ENCODE data around the gene SLC23A2. TPM values are rescaled to one million over a fixed set of nuclear protein-coding genes. Genes with fewer than 3 reads are reported as not detected.

SLC23A2 gene
- total RNA-seq, 1 donor, result 14.2 TPM

DNA sequence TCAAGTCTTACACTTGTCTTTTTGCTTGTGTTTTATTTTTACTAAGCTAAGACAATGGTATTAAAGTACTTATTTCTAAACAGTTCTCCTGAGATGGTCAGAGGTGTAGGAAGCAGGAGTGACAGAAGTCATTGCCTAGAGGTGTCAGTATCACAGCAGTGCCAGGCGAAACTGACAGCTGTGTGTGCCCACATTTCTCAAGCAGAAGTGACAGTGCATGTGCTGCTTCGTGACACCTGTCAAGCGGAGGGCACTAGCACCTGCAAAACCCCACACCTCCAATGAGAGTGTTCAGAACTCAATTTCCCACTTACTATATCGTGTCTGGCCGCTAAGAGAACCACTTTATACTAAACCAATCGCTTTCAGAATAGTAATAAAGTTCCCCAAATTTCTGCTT lies 82.8 kb downstream of the SLC23A2 start:
- DNase-seq (ENCODE audit: low read depth), result no peak
- H3K4me3 ChIP-seq (ENCODE audit: low read depth, low read length), result no peak overlapping the region
- TF ChIP-seq, protein P1, sequence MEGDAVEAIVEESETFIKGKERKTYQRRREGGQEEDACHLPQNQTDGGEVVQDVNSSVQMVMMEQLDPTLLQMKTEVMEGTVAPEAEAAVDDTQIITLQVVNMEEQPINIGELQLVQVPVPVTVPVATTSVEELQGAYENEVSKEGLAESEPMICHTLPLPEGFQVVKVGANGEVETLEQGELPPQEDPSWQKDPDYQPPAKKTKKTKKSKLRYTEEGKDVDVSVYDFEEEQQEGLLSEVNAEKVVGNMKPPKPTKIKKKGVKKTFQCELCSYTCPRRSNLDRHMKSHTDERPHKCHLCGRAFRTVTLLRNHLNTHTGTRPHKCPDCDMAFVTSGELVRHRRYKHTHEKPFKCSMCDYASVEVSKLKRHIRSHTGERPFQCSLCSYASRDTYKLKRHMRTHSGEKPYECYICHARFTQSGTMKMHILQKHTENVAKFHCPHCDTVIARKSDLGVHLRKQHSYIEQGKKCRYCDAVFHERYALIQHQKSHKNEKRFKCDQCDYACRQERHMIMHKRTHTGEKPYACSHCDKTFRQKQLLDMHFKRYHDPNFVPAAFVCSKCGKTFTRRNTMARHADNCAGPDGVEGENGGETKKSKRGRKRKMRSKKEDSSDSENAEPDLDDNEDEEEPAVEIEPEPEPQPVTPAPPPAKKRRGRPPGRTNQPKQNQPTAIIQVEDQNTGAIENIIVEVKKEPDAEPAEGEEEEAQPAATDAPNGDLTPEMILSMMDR (IDR thresholded peaks at IDR 0.05; ENCODE audit: insufficient read depth, low read depth, low read length), result no peak

DNA sequence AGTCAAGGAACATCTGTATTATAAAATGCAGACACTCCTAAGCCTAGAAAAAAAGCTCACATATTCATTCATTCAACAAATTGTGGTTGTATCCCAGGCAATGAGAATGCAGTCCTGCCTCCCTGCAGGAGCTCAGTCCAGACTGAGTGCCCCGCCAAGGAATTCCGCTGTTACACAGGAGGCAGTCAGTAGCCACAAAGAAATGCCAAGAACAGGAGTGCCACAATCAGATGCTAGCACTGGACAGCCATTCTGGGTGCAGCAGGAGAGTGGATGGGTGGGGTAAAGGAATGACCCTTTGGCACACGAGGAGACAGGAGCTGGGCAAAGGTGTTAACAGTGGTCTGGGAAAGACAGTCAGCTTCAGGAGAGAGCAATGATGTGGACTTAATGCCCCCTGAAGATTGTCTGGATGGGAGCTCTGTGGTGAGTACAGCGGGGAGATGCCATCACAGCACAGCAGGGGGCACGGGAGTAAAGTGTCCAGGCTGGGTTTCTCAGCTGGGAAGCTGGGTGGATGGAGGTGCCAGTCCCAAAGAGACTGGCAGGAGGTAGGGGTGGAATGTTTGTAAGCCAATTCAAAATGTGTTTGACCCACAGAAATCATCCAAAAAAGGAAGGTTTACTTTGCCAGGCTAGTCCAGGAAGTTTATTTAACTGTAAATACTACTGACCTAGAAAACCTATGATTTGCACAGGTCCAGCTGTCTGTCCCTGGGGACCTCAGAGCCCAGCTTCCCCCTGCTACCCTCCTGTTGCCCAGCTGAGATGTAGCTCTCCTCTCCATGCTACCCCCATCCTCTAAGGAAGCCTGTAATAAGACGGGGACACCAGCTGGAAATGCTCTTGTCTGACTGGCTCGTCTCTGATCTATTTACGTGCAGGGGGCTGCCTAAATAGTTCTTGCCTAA lies 84.1 kb downstream of the SLC23A2 start:
- DNase-seq (ENCODE audit: low read depth), result no peak
- H3K4me3 ChIP-seq (ENCODE audit: low read depth, low read length), result no peak overlapping the region
- TF ChIP-seq, protein P1 (IDR thresholded peaks at IDR 0.05; ENCODE audit: insufficient read depth, low read depth, low read length), result peak; percentile 16

DNA sequence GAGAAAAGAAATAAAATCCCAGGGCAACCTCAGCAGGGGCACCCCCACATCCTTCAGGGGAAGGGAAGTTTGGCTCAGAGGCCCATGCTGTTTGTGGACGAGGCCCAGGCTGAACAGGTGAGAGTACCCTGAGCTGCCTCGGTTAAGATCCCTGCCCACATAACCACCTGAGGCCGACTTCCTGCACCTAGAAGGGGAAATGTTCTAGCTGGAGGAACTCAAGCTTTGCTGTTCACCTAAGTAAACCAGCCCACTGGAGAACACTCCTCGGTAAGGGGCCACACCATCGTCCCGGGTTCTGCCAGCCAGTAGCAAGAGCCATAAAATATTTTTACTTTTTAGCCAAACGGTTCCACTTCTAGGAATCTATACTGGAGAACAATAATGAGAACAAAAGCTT lies 88.2 kb downstream of the SLC23A2 start:
- TF ChIP-seq, protein P1 (IDR thresholded peaks at IDR 0.05; ENCODE audit: insufficient read depth, low read depth, low read length), result no peak
- DNase-seq (ENCODE audit: low read depth), result no peak
- no peak overlapping the region for H3K4me3 ChIP-seq (ENCODE audit: low read depth, low read length)

DNA sequence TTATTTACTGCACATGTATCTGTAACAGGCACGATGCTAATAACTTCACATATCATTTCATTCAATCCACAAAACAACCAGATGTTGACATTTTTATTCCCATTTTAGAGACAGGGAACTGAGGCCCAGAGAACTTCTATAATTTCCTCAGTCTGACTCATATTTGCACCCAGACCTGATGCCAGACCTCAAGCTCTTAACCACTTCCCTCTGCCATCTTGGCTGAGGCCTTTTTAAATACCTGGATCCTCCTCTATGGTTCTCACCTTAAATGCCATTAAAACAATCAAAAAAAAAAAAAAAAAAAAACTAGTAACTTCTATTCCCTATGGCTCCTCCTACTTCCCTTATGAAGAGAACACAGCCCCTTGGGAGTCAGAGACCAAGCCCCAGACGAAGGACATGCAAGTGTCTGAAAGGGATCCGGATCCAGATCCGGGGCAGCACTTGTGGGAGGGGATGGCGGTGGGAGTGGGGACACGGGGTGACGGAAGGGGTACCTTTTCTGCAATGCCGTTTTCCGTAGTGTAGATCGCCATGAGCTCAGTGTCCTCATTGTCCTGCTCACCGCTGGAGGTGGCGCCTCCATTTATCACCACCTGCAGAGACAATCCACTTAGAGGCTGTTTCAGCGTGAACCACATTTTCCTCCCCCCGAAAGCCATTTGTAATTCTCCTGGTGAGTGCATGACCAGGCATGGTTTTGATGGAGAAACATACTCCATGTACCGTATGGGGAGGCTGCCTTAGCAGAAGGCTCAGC lies 88.7 kb downstream of the SLC23A2 start:
- DNase-seq (ENCODE audit: low read depth), result no peak
- no peak overlapping the region for H3K4me3 ChIP-seq (ENCODE audit: low read depth, low read length)
- TF ChIP-seq, protein P1 (IDR thresholded peaks at IDR 0.05; ENCODE audit: insufficient read depth, low read depth, low read length), result no peak

DNA sequence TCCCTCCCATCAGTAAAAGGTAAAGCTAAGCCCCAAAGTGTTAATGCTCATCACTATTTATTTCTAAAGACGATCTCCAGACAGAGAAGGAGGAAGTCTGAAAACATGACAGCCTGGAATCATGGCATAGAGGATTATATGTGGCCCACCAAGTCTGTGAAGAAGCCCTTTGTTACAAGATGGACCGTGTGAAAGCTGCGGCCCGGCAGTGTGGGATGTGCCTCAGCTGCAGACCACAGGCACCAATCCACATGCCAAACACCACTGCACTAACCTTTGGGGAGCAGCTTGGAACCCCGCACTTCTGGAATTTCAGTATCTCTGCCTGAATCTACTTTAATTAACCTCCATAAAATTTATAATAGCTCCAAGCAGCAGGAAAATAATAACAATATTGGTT lies 90.4 kb downstream of the SLC23A2 start:
- TF ChIP-seq, protein P1 (IDR thresholded peaks at IDR 0.05; ENCODE audit: insufficient read depth, low read depth, low read length), result no peak
- no peak for DNase-seq (ENCODE audit: low read depth)
- H3K4me3 ChIP-seq (ENCODE audit: low read depth, low read length), result no peak overlapping the region

DNA sequence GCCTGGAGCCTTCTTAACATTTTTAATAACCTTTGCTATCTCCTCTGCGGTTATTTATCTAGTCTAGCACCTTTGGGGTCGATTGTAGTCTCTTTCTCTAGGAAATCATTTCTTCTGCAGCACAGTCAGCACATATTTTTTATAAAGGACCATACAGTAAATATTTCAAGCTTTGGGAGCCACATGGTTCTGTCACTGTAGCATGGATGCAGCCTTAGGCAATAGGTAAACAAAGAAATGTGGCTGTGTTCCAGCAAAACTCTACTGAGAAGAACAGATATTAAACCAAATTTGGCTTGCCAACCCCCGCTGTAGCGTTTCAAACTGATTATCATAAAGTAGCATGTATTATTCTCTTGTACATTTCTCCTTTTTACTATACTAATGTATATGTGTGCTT lies 95.7 kb downstream of the SLC23A2 start:
- TF ChIP-seq, protein P1 (IDR thresholded peaks at IDR 0.05; ENCODE audit: insufficient read depth, low read depth, low read length), result no peak
- H3K4me3 ChIP-seq (ENCODE audit: low read depth, low read length), result no peak overlapping the region
- no peak for DNase-seq (ENCODE audit: low read depth)

Data from fibroblast of villous mesenchyme (primary cell).